AG04450 (cell line): Measurements from ENCODE around the gene MASP1. TPM values are rescaled to one million over a fixed set of nuclear protein-coding genes. Genes with fewer than 3 reads are reported as not detected.
A peak's percentile ranks its signal among the peaks of the same experiment; 100 is the strongest.

Experiments
- CTCF ChIA-PET: fragments of 300-600, 350-600 bp; formaldehyde crosslinking; extraction: SDS; loops from one replicate; lab custom pipeline; 2022; ENCODE audit warnings: antibody characterized with exemption, inconsistent platforms; lab: Charles Lee
- POLR2A ChIA-PET: fragments of 350-600 bp; formaldehyde crosslinking; extraction: SDS; loops from one replicate; lab custom pipeline; 2021; ENCODE audit warnings: antibody characterized with exemption, inconsistent platforms; lab: Yijun Ruan, JAX
- DNase-seq: peaks from one replicate; pipeline ENCODE4 v3.0.0-alpha.2; 2011; ENCODE audit warnings: low read depth, low spot score
- H3K27ac ChIP-seq: one replicate; pipeline ENCODE4 v1.5.1; 2012; ENCODE audit warnings: low read depth, low read length, control low read depth
- H3K27me3 ChIP-seq: one replicate; pipeline ENCODE4 v1.6.0; 2012; ENCODE audit warnings: low read length; ENCODE audit not compliant: control insufficient read depth, insufficient read depth
- H3K4me3 ChIP-seq: 2 replicates; pipeline ENCODE4 v1.5.1; 2011; ENCODE audit warnings: mild to moderate bottlenecking, low read depth, low read length, control low read depth
- H3K9me3 ChIP-seq: 2 replicates; pipeline ENCODE4 v1.5.1; 2012; ENCODE audit warnings: low read length; ENCODE audit not compliant: control insufficient read depth, insufficient read depth
- polyA minus RNA-seq: library from RNA; depleted of rRNA, polyadenylated mRNA; stranded (reverse); fragments of >200 nt; gene quantifications from 2 replicates; pipeline ENCODE4 v1.2.3, GENCODE V29; 2011; rRNA and poly(A)+ RNA removed
- polyA plus RNA-seq: library from polyadenylated mRNA; depleted of rRNA; stranded (reverse); fragments of >200 nt; gene quantifications from 2 replicates; pipeline ENCODE4 v1.2.3, GENCODE V29; 2011; rRNA removed
- TF ChIP-seq, protein P1 (sequence below): IDR thresholded peaks from 2 replicates; pipeline ENCODE4 v1.5.1; 2011; ENCODE audit warnings: low read depth, low read length, control low read depth, inconsistent platforms

MASP1 gene
- polyA plus RNA-seq (80.7 and 105 TPM in 2 replicates), polyA minus RNA-seq (149 and 226 TPM in 2 replicates)

DNA sequence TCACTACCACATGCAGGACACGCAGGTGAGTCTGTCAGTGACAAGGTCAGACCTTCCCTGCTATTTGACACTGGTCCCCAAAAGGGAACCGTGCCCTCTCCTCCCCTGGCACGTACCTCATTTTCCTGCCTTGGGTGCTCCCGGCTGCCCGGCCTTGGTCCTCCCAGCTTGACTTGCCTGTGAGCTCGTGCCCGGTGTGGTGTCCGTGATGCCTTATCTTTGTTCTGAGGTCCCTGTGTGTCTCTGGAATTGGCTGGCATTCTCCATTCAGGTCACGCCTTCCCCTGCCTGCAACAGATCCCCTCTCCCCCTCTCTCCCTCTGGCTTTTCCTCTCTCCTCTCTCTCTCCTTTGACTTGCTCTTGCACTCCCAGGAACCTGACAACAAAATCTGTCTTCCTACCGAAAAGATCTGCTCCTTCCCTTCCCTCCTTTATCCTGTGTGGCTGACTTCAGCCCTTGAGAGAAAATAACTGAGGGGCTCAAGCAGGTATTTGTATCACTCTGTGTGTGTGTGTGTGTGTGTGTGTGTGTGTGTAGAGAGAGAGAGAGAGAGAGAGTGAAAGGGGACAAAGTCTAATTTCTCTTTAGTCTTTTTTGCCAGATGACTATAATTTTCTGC, at the start of gene MASP1:
MASP1 (minus strand) TSS at position 226 of the 621 bp plus-strand sequence; CDS start at position 121, 105 bp downstream.
- ChIA-PET POLR2A (interaction anchor here (1.2 kb wide), 2 partner anchors 10 to 44 kb away, joined by 3 read pairs; no protein-coding TSS in a partner anchor), CTCF (interaction anchor here (1.1 to 7.0 kb wide), 4 partner anchors 27 to 388 kb away, joined by 3 to 54 read pairs (median 8); no protein-coding TSS in a partner anchor)
- DNase-seq, result no peak
- Histone ChIP-seq H3K9me3 (no peaks in the 10 kb centered on the region), H3K27ac (peak within 1 kb of the TSS; percentile 47), H3K4me3 (peak within 1 kb of the TSS; percentile 73), H3K27me3 (no peaks in the 10 kb centered on the region)
- TF ChIP-seq, protein P1, sequence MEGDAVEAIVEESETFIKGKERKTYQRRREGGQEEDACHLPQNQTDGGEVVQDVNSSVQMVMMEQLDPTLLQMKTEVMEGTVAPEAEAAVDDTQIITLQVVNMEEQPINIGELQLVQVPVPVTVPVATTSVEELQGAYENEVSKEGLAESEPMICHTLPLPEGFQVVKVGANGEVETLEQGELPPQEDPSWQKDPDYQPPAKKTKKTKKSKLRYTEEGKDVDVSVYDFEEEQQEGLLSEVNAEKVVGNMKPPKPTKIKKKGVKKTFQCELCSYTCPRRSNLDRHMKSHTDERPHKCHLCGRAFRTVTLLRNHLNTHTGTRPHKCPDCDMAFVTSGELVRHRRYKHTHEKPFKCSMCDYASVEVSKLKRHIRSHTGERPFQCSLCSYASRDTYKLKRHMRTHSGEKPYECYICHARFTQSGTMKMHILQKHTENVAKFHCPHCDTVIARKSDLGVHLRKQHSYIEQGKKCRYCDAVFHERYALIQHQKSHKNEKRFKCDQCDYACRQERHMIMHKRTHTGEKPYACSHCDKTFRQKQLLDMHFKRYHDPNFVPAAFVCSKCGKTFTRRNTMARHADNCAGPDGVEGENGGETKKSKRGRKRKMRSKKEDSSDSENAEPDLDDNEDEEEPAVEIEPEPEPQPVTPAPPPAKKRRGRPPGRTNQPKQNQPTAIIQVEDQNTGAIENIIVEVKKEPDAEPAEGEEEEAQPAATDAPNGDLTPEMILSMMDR, result no peak

GRCh38 chr3:187340578-187340977, 49.0 kb upstream of the MASP1 start:
- no peak overlapping the region for H3K27ac ChIP-seq
- no peak overlapping the region for H3K4me3 ChIP-seq
- peaks cover 18% of the 10 kb centered on the region for H3K27me3 ChIP-seq
- ChIA-PET POLR2A (no interaction called here), CTCF (interaction anchor here (0.8 to 3.5 kb wide), 3 partner anchors 22 to 339 kb away, joined by 3 to 17 read pairs (median 5); no protein-coding TSS in a partner anchor)
- no peaks in the 10 kb centered on the region for H3K9me3 ChIP-seq
- DNase-seq, result no peak
- TF ChIP-seq, protein P1, result no peak

GRCh38 chr3:187336322-187336721, 44.8 kb upstream of the MASP1 start:
- Histone ChIP-seq H3K9me3 (no peaks in the 10 kb centered on the region), H3K27ac (no peak overlapping the region), H3K4me3 (no peak overlapping the region), H3K27me3 (peaks cover 14% of the 10 kb centered on the region)
- CTCF ChIA-PET, result interaction anchor here (1.2 kb wide), 1 partner anchor 17 kb away, joined by 6 read pairs; no protein-coding TSS in a partner anchor
- no peak for DNase-seq
- POLR2A ChIA-PET, result interaction anchor here (0.6 kb wide), 1 partner anchor 116 kb away, joined by 4 read pairs; no protein-coding TSS in a partner anchor
- TF ChIP-seq, protein P1, result no peak

DNA sequence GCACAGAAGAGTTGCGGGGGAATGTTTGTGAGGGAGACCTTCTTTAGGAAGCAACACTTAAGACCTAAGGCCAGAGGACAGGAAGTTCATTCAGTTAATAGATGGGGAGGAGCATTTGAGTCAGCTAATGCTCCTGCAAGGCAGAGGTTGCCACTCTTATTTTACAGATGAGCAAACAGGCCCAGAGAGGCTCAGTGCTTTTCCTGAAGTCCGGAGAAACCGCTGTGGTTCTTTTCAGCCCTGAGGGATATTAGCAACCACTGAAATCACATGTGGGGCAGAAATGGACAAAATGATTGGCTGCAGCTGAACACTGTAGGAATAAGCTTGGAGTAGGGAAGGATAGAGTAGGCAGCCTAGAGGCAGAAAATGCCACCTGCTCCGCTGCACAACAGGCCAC, 43.4 kb upstream of the MASP1 start:
- Histone ChIP-seq H3K27ac (no peak overlapping the region), H3K4me3 (no peak overlapping the region), H3K27me3 (peaks cover 11% of the 10 kb centered on the region), H3K9me3 (no peaks in the 10 kb centered on the region)
- ChIA-PET POLR2A (no interaction called here), CTCF (interaction anchor here (10.4 kb wide), 1 partner anchor 345 kb away, joined by 59 read pairs; no protein-coding TSS in a partner anchor)
- DNase-seq, result no peak
- TF ChIP-seq, protein P1, result no peak

GRCh38 chr3:187328691-187329090, 37.2 kb upstream of the MASP1 start:
- no peak for DNase-seq
- CTCF ChIA-PET, result interaction anchor here (7.1 to 10.4 kb wide), 2 partner anchors 10 to 351 kb away, joined by 40 to 59 read pairs; no protein-coding TSS in a partner anchor
- POLR2A ChIA-PET, result no interaction called here
- TF ChIP-seq, protein P1, result no peak
- Histone ChIP-seq H3K9me3 (no peaks in the 10 kb centered on the region), H3K27ac (no peak overlapping the region), H3K4me3 (no peak overlapping the region), H3K27me3 (peaks cover 10% of the 10 kb centered on the region)
